Effector memory CD8-positive, alpha-beta T cell (primary cell): Measurements from ENCODE around the gene EME2.

ENCODE experiments used
- ATAC-seq: fragments of 150-1000 bp; cut with Tn5 transposase; replicated peaks from 2 replicates; pipeline ENCODE4 v1.10.0; 2021; ENCODE audit warnings: mild to moderate bottlenecking, moderate library complexity
- DNase-seq, 3 experiments: peaks; one replicate each; pipeline ENCODE4 v3.0.0; 2021
- H3K27ac Mint-ChIP-seq, 2 donors: one replicate each; pipeline ENCODE4 v1.8.0; 2022; ENCODE audit warnings: mild to moderate bottlenecking in 2 of 2, mixed read lengths in 2 of 2, moderate library complexity in 2 of 2
- H3K27me3 Mint-ChIP-seq, 2 donors: one replicate each; pipeline ENCODE4 v1.8.0; 2022; ENCODE audit warnings: mixed read lengths in 2 of 2
- H3K36me3 Mint-ChIP-seq: one replicate; pipeline ENCODE4 v1.8.0; 2022; ENCODE audit warnings: mild to moderate bottlenecking, moderate library complexity, mixed read lengths; ENCODE audit not compliant: insufficient read depth
- H3K4me1 Mint-ChIP-seq, 2 donors: one replicate each; pipeline ENCODE4 v1.8.0; 2022; ENCODE audit warnings: low read depth in 2 of 2, mixed read lengths in 2 of 2
- H3K4me3 Mint-ChIP-seq, 2 donors: one replicate each; pipeline ENCODE4 v1.8.0; 2022; ENCODE audit warnings: mild to moderate bottlenecking in 2 of 2, mixed read lengths in 2 of 2, moderate library complexity in 2 of 2
- H3K9me3 Mint-ChIP-seq, 2 donors: one replicate each; pipeline ENCODE4 v1.8.0; 2022; ENCODE audit warnings: mixed read lengths in 2 of 2

The EME2 gene

DNA sequence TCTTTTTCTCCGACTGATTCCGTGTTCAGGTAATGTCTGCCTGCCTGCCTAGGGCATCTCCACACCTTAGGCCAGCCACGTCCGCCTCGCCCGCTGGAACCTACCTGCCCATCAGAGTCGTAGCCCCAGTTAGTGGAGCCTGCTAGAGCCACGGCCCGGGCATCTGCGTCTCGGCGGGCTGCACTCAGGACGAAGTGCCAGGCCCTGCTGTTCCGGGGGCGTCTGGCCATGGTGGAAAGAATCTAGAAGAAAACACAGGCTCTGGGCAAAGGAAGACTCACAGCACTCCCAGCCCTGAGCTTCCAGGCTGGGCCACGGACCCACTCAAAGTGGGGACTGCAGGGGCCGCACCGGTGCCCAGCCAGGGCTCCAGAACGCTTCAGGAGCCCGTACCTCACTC is 8.6 kb downstream of the EME2 start:
- Mint-ChIP-seq H3K4me1 (peaks cover 19 to 21% of the 10 kb centered on the region in 2 donors), H3K27me3 (no peaks in the 10 kb centered on the region), H3K36me3 (peaks cover 44% of the 10 kb centered on the region), H3K27ac (peak overlapping the region; percentile 88 to 94), H3K9me3 (no peaks in the 10 kb centered on the region), H3K4me3 (peak overlapping the region; percentile 88 to 89)
- ATAC-seq: no peak
- DNase-seq: no peak

DNA sequence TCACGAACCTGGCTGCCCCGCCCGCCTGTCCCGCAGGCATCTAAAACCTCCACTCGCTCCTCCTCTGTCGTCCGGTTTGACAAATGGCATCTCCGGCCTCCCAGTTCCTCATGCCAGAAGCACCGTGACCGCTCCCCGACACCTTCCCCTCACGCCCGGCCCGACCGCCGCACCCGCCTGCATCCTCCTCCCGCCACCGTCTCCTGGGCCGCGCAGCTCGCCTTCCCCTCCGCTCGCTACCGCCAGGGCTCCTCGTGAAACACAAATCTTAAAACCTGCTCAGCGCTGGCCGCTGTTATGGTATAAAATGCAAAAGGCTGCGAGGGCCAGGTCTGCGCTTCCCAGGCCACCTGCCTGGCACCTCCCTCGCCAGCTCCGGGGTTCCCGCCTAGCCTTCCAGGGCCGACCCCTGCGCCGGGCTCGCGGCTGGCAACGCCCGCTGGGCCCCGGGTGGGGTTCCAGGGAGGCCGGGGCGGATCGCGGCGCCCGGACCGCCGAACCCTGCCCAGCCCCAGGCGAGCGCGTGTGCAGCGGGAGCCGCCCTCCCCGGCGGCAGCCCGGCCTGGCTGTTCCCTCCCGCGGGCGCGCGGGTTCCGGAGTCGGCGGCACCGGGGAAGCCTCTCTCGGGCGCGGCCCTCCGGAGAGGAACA is 9.3 kb downstream of the EME2 start:
- DNase-seq (peak; percentile 28 to 40 (median 34)), ATAC-seq (peak; percentile 16)
- H3K4me3 Mint-ChIP-seq: peak overlapping the region; percentile 88 to 89
- H3K4me1 Mint-ChIP-seq: peaks cover 19 to 21% of the 10 kb centered on the region in 2 donors
- H3K36me3 Mint-ChIP-seq: peaks cover 40% of the 10 kb centered on the region
- no peaks in the 10 kb centered on the region for H3K27me3 Mint-ChIP-seq
- H3K9me3 Mint-ChIP-seq: no peaks in the 10 kb centered on the region
- peak overlapping the region; percentile 88 to 94 for H3K27ac Mint-ChIP-seq

DNA sequence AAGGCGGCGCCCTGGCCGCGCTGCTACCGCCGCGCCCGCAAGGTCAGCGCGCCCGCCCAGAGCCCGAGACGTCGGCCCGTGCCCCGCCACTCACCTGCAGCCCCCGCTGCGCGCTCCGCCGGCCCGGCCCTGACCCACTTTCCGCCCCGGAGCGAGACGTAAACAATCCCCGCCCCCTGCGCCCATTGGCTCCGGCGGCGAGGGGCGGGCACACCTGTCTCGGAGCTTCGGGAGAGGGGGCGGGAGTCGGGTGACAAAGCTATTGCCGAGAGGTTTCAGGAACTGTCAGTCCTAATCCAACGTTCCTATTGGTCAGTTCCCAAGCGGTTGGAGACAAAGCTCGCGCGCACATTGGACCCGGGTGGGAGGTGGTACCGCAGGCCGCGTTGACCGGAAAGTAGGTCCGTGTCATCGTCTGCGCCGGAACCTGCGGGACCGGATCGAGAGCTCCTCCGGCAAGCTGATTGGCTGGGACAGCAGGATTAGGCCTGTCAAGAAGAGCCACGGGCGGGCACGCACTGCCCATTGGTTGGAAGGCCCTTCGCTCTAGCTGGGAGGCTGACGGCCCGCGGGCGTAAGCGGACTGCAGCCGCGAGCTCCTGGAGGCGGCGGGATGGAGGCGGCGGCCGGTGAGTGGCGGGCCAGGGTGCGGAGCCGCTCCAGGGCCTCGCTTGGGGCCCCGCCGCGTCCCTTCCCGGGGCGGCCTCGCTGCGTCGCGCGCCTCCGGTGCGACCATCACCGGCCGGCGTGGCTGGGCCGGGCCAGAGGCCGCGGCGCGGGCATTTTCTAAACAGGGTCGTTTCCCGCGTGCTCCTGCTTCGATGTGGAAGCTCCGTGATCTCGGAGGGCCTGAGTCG is 10.0 kb downstream of the EME2 start, which contains the start of the genes NUBP2 and SPSB3:
Gene NUBP2, plus strand, starts transcription at position 553 of the 857 bp plus-strand sequence. Its CDS starts 61 bp downstream, at position 614.
Gene SPSB3, minus strand, starts transcription at position 164 of the 857 bp plus-strand sequence. CDS start 1,088 bp downstream, outside the sequence.
- Mint-ChIP-seq H3K27me3 (no peaks in the 10 kb centered on the region), H3K36me3 (peaks cover 42% of the 10 kb centered on the region), H3K9me3 (no peaks in the 10 kb centered on the region), H3K4me3 (peak within 1 kb of the TSS; percentile 88 to 89), H3K4me1 (peaks cover 19 to 21% of the 10 kb centered on the region in 2 donors), H3K27ac (peak within 1 kb of the TSS; percentile 88 to 94)
- peak; percentile 92 to 95 (median 95) for DNase-seq
- peak; percentile 84 for ATAC-seq

DNA sequence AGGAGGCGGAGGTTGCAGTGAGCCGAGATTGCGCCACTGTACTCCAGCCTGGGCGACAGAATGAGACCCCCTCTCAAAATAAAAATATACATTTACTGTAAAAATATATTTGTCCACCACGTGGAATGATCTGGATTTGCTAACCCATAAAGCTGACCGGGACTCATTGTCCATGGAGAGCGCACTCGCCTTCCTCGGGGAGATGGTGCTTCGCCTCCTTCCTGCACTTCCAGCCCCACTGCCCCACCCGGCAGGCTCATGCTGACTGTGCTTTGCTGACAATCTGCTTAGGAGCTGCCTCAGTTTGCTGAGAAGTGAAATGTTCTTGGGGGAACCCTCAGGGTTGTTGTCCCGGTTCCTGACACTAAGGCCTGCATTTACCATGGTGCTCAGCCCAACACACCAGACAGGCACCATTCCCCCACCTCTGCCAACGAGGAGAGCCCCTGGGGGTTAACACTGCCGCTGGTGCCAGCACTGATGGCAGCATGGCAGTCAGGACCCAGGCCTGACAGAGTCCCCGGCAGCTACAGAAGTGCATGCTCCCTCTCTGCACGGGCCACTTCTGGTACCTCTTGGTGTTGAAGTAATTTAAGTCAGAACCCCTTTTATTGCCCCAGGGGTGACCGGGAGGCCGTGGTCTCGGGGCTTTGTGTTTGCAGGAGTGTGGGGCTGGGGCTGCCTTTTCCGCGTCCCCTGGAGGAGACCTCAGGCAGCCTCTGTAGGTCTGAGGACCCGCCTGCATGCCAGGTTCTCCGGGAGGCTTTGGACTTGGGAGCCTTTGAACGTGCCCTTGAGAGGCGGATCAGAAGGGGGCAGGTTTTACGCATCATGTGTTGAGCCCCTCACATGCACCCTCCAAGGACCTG is 12.6 kb downstream of the EME2 start:
- H3K4me1 Mint-ChIP-seq: peaks cover 20 to 23% of the 10 kb centered on the region in 2 donors
- peaks cover 41% of the 10 kb centered on the region for H3K36me3 Mint-ChIP-seq
- no peaks in the 10 kb centered on the region for H3K9me3 Mint-ChIP-seq
- ATAC-seq (no peak), DNase-seq (no peak)
- H3K4me3 Mint-ChIP-seq: peak overlapping the region; percentile 37 to 67
- H3K27me3 Mint-ChIP-seq: no peaks in the 10 kb centered on the region
- H3K27ac Mint-ChIP-seq: no peak overlapping the region

DNA sequence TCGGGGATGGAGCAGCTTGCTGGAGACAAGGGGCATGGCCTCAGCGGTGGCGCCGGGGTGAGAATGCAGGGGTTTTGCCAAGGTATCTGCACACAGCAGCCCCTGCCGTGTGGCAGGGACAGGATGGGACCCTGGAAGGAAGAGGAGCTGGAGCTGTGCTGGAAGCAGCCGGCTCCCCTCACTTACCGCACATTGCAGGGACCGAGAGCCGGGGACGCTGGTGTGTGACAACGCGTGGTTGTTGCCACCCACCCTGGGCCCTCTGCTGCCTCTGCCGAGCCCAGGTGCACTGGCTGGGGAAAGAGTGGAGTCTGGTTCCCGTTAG is 13.2 kb downstream of the EME2 start:
- DNase-seq (no peak), ATAC-seq (no peak)
- peak overlapping the region in 1 of 2 donors; percentile 6 for H3K4me3 Mint-ChIP-seq
- peaks cover 38% of the 10 kb centered on the region for H3K36me3 Mint-ChIP-seq
- no peak overlapping the region for H3K27ac Mint-ChIP-seq
- H3K9me3 Mint-ChIP-seq: no peaks in the 10 kb centered on the region
- H3K27me3 Mint-ChIP-seq: no peaks in the 10 kb centered on the region
- H3K4me1 Mint-ChIP-seq: peaks cover 20 to 21% of the 10 kb centered on the region in 2 donors

DNA sequence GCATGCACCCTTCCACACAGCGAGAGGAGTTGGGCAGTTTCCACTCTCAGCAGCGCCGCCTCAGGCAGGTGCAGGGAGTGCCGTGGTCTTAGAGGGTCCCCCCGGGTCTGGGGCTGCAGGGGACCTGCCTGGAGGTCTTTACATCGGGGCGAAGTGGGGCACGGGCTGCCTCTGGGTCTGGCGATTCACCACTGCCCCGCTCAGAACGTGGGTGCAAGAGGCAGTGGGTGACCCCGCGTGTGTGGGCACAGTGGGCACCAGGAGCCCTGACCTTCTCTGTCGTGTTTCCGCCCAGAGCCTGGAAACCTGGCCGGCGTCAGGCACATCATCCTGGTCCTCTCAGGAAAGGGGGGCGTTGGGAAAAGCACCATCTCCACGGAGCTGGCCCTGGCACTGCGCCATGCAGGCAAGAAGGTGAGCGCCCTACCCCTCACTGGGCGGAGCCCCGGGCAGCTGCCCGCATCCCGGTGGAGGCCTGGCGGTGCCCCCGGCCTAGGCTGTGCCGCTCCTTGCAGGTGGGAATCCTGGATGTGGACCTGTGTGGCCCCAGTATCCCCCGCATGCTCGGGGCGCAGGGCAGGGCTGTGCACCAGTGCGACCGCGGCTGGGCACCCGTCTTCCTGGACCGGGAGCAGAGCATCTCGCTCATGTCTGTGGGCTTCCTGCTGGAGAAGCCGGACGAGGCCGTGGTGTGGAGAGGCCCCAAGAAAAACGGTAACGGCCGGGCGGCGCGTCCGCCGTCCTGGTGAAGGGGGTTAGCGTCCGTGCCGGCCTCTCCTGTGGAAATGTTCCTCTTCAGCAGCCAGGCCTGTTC is 13.8 kb downstream of the EME2 start:
- H3K27me3 Mint-ChIP-seq: no peaks in the 10 kb centered on the region
- DNase-seq (no peak), ATAC-seq (no peak)
- H3K4me1 Mint-ChIP-seq: peaks cover 18 to 21% of the 10 kb centered on the region in 2 donors
- H3K36me3 Mint-ChIP-seq: peaks cover 32% of the 10 kb centered on the region
- no peak overlapping the region for H3K27ac Mint-ChIP-seq
- H3K9me3 Mint-ChIP-seq: no peaks in the 10 kb centered on the region
- H3K4me3 Mint-ChIP-seq: no peak overlapping the region

DNA sequence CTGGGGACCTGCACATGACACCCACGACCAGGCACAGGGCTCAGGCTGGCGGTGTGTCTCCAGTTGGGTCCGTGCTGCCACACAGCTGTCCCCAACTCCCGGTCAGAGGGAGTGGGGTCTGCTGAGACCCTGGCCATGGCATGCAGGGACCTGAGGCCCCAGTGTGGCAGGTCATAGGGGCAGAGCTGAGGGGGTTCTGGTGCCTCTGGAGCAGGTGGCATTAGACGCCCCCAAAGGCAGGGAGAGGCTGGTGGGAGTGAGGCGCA is 14.4 kb downstream of the EME2 start:
- no peak for ATAC-seq
- H3K27ac Mint-ChIP-seq: no peak overlapping the region
- no peak for DNase-seq
- H3K27me3 Mint-ChIP-seq: no peaks in the 10 kb centered on the region
- no peak overlapping the region for H3K4me3 Mint-ChIP-seq
- no peaks in the 10 kb centered on the region for H3K9me3 Mint-ChIP-seq
- peaks cover 14 to 16% of the 10 kb centered on the region in 2 donors for H3K4me1 Mint-ChIP-seq
- H3K36me3 Mint-ChIP-seq: peaks cover 27% of the 10 kb centered on the region

DNA sequence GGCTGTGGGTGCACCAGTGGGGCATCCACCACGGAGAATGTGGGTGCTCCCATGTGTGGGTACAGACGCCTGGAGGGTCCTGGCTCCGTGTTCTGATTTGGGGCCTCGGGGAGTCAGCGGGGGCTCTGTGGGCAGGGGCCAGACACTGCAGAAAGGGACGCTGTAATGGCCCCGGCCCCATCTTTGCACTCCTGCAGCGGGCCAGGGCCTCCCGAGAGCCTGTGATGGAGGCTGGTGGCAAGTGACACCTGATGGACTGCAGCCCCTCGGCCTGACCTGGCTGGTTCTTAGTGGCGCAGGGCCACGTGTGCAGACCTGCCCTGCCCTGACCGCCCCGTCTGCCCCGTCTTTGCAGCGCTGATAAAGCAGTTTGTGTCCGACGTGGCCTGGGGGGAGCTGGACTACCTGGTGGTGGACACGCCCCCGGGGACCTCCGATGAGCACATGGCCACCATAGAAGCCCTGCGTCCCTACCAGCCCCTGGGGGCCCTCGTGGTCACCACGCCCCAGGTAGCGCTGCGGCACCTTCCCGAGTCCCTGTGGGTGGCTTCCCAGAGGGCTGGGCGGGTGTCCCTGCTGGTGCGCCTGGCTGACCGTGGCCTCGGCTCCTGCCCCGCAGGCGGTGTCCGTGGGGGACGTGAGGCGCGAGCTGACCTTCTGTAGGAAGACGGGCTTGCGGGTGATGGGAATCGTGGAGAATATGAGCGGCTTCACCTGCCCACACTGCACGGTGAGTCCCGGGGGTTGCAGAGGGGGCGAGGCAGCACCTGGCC is 14.9 kb downstream of the EME2 start:
- H3K4me3 Mint-ChIP-seq: no peak overlapping the region
- no peaks in the 10 kb centered on the region for H3K9me3 Mint-ChIP-seq
- H3K27me3 Mint-ChIP-seq: no peaks in the 10 kb centered on the region
- no peak overlapping the region for H3K27ac Mint-ChIP-seq
- H3K4me1 Mint-ChIP-seq: peaks cover 14 to 16% of the 10 kb centered on the region in 2 donors
- no peak for ATAC-seq
- H3K36me3 Mint-ChIP-seq: peaks cover 25% of the 10 kb centered on the region
- DNase-seq: no peak

DNA sequence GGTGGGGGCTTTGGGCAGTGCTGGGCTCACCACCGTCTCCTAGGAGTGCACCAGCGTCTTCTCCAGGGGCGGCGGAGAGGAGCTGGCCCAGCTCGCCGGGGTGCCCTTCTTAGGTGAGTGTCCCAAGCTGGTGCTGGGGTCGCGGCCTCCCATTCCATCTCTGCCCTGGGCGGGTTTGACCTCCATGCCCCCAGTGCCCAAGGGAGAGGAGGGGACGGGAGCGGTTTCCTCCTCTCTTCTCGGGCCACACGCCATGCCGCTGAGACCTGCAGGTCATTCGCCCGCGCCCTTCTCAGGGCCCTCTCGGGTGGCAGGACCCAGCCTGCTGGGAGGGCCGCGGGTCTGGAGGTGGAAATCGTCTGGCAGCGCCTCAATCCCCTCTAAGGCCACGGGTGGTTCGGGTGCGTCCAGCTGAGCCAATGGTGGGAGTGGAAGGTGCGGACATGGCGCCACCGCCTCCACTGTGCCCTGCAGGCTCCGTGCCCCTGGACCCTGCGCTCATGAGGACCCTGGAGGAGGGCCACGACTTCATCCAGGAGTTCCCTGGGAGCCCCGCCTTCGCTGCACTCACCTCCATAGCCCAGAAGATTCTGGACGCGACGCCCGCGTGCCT is 15.6 kb downstream of the EME2 start:
- ATAC-seq: no peak
- Mint-ChIP-seq H3K27me3 (no peaks in the 10 kb centered on the region), H3K4me1 (peaks cover 14 to 15% of the 10 kb centered on the region in 2 donors), H3K27ac (no peak overlapping the region), H3K36me3 (peaks cover 19% of the 10 kb centered on the region), H3K4me3 (no peak overlapping the region), H3K9me3 (no peaks in the 10 kb centered on the region)
- DNase-seq: no peak

DNA sequence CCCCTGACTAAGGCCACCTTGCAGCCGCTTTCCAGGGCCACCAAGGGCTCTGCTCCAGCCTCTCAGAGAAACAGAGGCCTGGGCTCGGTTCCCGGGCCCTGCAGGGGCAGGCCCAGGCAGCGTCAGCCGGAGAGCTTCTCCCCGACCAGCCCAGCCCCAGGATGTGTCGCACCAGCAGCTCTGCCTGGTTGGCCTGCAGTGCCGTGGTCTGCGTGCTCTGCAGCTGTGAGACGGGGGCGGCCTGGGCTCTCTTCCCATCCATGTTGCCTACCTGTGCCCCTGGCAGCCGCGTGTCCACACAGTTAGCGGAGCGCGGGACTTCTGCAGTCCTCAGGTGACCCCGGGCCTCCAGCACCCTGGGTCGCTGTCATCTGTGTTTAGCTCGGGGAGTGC is 16.1 kb downstream of the EME2 start:
- ATAC-seq (no peak), DNase-seq (no peak)
- Mint-ChIP-seq H3K36me3 (peaks cover 18% of the 10 kb centered on the region), H3K27me3 (no peaks in the 10 kb centered on the region), H3K4me1 (peaks cover 10 to 13% of the 10 kb centered on the region in 2 donors), H3K27ac (peak overlapping the region in 1 of 2 donors; percentile 36), H3K9me3 (no peaks in the 10 kb centered on the region), H3K4me3 (peak overlapping the region in 1 of 2 donors; percentile 24)

DNA sequence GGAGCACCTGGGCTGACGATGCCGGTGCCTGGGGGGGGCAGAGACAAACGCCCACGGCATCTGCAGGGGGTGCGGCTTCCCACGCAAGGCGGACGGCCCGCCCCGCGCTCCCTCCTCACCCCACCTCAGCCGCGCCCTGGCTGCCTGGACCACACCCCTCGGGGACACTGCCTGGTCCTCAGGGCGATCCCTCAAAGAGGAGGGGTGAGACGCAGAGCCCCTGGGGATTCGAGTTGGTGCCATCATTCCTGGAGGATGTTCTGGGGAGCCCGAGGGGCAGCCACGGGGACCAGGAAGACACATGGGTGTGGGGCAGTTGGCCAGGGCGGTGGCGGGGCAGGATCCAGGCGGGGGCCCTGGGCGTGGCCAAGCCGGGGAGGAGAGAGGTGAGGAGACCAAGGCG is 17.0 kb downstream of the EME2 start:
- Mint-ChIP-seq H3K9me3 (no peaks in the 10 kb centered on the region), H3K27me3 (no peaks in the 10 kb centered on the region), H3K27ac (no peak overlapping the region), H3K4me1 (peaks cover 8 to 12% of the 10 kb centered on the region in 2 donors), H3K4me3 (no peak overlapping the region), H3K36me3 (peaks cover 18% of the 10 kb centered on the region)
- DNase-seq: no peak
- no peak for ATAC-seq

DNA sequence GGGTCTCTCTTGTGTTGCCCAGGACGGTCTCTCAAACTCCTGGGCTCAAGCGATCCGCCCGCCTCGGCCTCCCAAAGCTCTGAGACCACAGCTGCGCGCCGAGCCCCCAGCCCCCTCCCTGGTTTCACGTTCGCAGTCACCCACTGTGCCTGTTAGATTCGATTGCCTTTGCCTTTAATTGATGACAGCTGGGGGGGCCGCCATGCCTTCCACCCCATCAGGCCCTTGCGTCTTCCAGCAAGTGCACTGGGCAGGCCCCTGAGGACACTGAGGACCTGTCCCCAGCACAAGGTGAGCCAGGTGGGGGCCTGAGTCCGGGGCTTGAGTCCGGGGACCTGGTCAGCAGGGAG is 17.6 kb downstream of the EME2 start:
- Mint-ChIP-seq H3K4me3 (no peak overlapping the region), H3K36me3 (peaks cover 16% of the 10 kb centered on the region), H3K4me1 (peaks cover 5 to 9% of the 10 kb centered on the region in 2 donors), H3K27ac (no peak overlapping the region), H3K9me3 (no peaks in the 10 kb centered on the region), H3K27me3 (no peaks in the 10 kb centered on the region)
- ATAC-seq: no peak
- no peak for DNase-seq
